Uterus (tissue), 2 donors: ENCODE results near the gene SLC7A4.

Experiments
- POLR2A ChIP-seq, 2 donors: fragments of 450-650 bp; IDR thresholded peaks; one replicate each; pipeline ENCODE4 v1.6.1; 2016; ENCODE audit warnings: antibody characterized with exemption in 2 of 2, mild to moderate bottlenecking in 1 of 2, moderate library complexity in 1 of 2
- TF ChIP-seq, protein P1 (sequence below), 4 experiments: fragments of 200-600 bp in 2 of 4; fragments of 450-650 bp in 2 of 4; sonication (generic) in 2 of 4; IDR thresholded peaks; one replicate each; pipeline ENCODE4 v1.5.1; 2016 to 2019; ENCODE audit warnings: antibody characterized with exemption in 4 of 4, mild to moderate bottlenecking in 2 of 4, moderate library complexity in 1 of 4

DNA sequence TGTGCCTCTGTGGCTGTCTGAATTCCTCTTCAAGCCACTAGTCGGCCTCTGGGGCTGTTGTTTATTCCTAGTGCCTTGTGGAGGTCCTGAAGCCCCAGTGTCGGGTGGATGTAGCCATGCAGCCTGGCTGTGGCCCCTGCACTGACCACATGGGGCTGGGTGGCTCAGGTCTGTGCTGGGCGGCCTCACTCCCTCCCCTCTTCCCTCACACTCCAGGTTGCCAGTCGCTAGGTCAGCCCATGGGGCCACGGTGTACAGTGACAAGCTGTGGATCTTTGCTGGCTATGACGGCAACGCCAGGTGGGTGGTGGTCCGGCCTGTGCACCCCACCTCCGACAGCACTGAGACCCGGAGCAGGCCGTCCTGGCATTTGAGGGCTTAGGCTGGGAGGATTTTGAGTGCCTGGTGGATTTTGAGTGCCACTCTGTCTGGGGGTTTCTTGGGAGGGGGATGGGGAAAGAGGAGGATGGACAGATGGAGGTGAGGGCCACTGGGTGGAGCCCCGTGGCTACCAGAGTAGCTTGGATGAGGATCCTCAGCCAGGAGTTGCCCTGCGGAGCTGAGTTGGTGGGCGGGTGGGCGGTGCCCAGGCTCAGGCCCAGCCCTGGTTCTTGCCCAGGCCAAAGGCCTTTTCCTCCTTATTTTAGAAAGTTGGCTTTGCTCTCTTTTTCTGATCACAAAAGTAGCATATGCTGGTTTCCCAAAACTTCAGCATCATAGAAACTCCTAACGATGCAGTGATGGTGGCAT, 43.6 kb downstream of the SLC7A4 start:
- TF ChIP-seq, protein P1, sequence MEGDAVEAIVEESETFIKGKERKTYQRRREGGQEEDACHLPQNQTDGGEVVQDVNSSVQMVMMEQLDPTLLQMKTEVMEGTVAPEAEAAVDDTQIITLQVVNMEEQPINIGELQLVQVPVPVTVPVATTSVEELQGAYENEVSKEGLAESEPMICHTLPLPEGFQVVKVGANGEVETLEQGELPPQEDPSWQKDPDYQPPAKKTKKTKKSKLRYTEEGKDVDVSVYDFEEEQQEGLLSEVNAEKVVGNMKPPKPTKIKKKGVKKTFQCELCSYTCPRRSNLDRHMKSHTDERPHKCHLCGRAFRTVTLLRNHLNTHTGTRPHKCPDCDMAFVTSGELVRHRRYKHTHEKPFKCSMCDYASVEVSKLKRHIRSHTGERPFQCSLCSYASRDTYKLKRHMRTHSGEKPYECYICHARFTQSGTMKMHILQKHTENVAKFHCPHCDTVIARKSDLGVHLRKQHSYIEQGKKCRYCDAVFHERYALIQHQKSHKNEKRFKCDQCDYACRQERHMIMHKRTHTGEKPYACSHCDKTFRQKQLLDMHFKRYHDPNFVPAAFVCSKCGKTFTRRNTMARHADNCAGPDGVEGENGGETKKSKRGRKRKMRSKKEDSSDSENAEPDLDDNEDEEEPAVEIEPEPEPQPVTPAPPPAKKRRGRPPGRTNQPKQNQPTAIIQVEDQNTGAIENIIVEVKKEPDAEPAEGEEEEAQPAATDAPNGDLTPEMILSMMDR (IDR thresholded peaks at IDR 0.05): no peak
- no peak for TF ChIP-seq POLR2A (IDR thresholded peaks at IDR 0.05)
